CD14-positive monocyte (primary cell): ENCODE data around the gene PTPRE. TPM values are rescaled to one million over a fixed set of nuclear protein-coding genes. Genes with fewer than 3 reads are reported as not detected.

ENCODE experiments used
- DNase-seq, 3 donors: peaks; one replicate each; pipeline ENCODE4 v3.0.0-alpha.2; 2011 to 2022
- H2AFZ ChIP-seq: 2 replicates; pipeline ENCODE4 v1.6.0; 2012; ENCODE audit warnings: mild to moderate bottlenecking, low read depth, low read length, inconsistent platforms; ENCODE audit not compliant: insufficient read depth, poor library complexity, severe bottlenecking
- H3K27ac ChIP-seq, 2 donors: 1 replicate in 1 of 2; 2 replicates in 1 of 2; pipeline ENCODE4 v1.5.1; 2012 to 2013; ENCODE audit warnings: low read length in 2 of 2, control low read depth in 1 of 2, inconsistent platforms in 1 of 2, low read depth in 1 of 2, mild to moderate bottlenecking in 1 of 2
- H3K27me3 ChIP-seq, 2 donors: one replicate each; pipeline versions ENCODE4 v1.6.0 to v1.6.1; 2011 to 2013; ENCODE audit warnings: low read length in 2 of 2; ENCODE audit not compliant: control insufficient read depth in 2 of 2, insufficient read depth in 2 of 2
- H3K36me3 ChIP-seq, 2 donors: replicated peaks in 1 of 2; 1 replicate in 1 of 2; 2 replicates in 1 of 2; pipeline versions ENCODE4 v1.5.1 to v1.6.1; 2012 to 2013; ENCODE audit warnings: low read length in 2 of 2, control low read depth in 1 of 2, inconsistent platforms in 1 of 2, mild to moderate bottlenecking in 1 of 2; ENCODE audit not compliant: insufficient read depth in 2 of 2, control insufficient read depth in 1 of 2
- H3K4me1 ChIP-seq, 2 donors: 1 replicate in 1 of 2; 2 replicates in 1 of 2; pipeline versions ENCODE4 v1.5.1 to v1.6.1; 2012 to 2013; ENCODE audit warnings: low read length in 2 of 2, control low read depth in 1 of 2, inconsistent platforms in 1 of 2, mild to moderate bottlenecking in 1 of 2, moderate library complexity in 1 of 2; ENCODE audit not compliant: insufficient read depth in 2 of 2, control insufficient read depth in 1 of 2
- H3K4me2 ChIP-seq: replicated peaks from 2 replicates; pipeline ENCODE3; 2012; ENCODE audit warnings: low read length, moderate library complexity, mild to moderate bottlenecking; ENCODE audit not compliant: poor library complexity, severe bottlenecking; ENCODE audit errors: extremely low read depth
- H3K4me3 ChIP-seq, 3 experiments: fragments of 200-600 bp in 1 of 3; sonication (generic) in 1 of 3; replicated peaks in 1 of 3; 1 replicate in 2 of 3; 2 replicates in 1 of 3; pipeline ENCODE4 v1.5.1; 2011 to 2013; ENCODE audit warnings: low read length in 3 of 3, mild to moderate bottlenecking in 3 of 3, control low read depth in 2 of 3, low read depth in 2 of 3, inconsistent platforms in 1 of 3, moderate library complexity in 1 of 3
- H3K79me2 ChIP-seq: 2 replicates; pipeline ENCODE4 v1.6.0; 2012; ENCODE audit warnings: mild to moderate bottlenecking, control low read depth, inconsistent platforms, low read length, moderate library complexity; ENCODE audit not compliant: insufficient read depth
- H3K9ac ChIP-seq: 2 replicates; pipeline ENCODE4 v1.6.0; 2017; ENCODE audit warnings: low read length, mild to moderate bottlenecking; ENCODE audit not compliant: insufficient read depth, poor library complexity, severe bottlenecking
- H3K9me3 ChIP-seq, 2 donors: replicated peaks in 1 of 2; 1 replicate in 1 of 2; 2 replicates in 1 of 2; pipeline versions ENCODE4 v1.5.1 to v1.6.1; 2012 to 2013; ENCODE audit warnings: low read length in 2 of 2, control low read depth in 1 of 2; ENCODE audit not compliant: control insufficient read depth in 1 of 2, insufficient read depth in 1 of 2
- H4K20me1 ChIP-seq: 2 replicates; pipeline ENCODE4 v1.6.0; 2012; ENCODE audit warnings: mild to moderate bottlenecking, low read length, control low read depth, moderate library complexity; ENCODE audit not compliant: insufficient read depth
- H3K27ac Mint-ChIP-seq, 7 donors: one replicate each; pipeline ENCODE4 v1.8.0; 2020; ENCODE audit warnings: mild to moderate bottlenecking in 7 of 7, mixed read lengths in 7 of 7, moderate library complexity in 6 of 7, inconsistent platforms in 2 of 7
- H3K27me3 Mint-ChIP-seq, 3 donors: one replicate each; pipeline ENCODE4 v1.8.0; 2021 to 2022; ENCODE audit warnings: low read depth in 3 of 3, mild to moderate bottlenecking in 3 of 3, mixed read lengths in 3 of 3, moderate library complexity in 3 of 3, inconsistent platforms in 1 of 3
- H3K36me3 Mint-ChIP-seq, 2 donors: one replicate each; pipeline ENCODE4 v1.8.0; 2020; ENCODE audit warnings: mixed read lengths in 2 of 2, inconsistent platforms in 1 of 2, mild to moderate bottlenecking in 1 of 2
- H3K4me1 Mint-ChIP-seq: one replicate; pipeline ENCODE4 v1.8.0; 2020; ENCODE audit warnings: mild to moderate bottlenecking, mixed read lengths
- H3K4me3 Mint-ChIP-seq, 2 donors: one replicate each; pipeline ENCODE4 v1.8.0; 2020; ENCODE audit warnings: mild to moderate bottlenecking in 2 of 2, mixed read lengths in 2 of 2, moderate library complexity in 1 of 2
- H3K9me3 Mint-ChIP-seq, 7 donors: one replicate each; pipeline ENCODE4 v1.8.0; 2020 to 2022; ENCODE audit warnings: mixed read lengths in 7 of 7, mild to moderate bottlenecking in 6 of 7, moderate library complexity in 6 of 7, inconsistent platforms in 2 of 7
- WGBS: methylation state at CpG from one replicate; pipeline ENCODE4 v1.1.5; 2013; ENCODE audit warnings: missing lambda C conversion rate; ENCODE audit not compliant: insufficient coverage; 5-methylcytosine and 5-hydroxymethylcytosine counted together
- intact Hi-C, 2 donors: fragments of 100-400 bp; cut with micrococcal nuclease; formaldehyde crosslinking; loops; one replicate each; pipeline versions ENCODE4 v1.15.0 to v1.15.1; 2023
- polyA plus RNA-seq, 3 donors: library from polyadenylated mRNA; depleted of rRNA in 1 of 3; unstranded in 2 of 3; stranded (reverse) in 1 of 3; fragments of 300-500 nt in 2 of 3; fragments of >200 nt in 1 of 3; fragmentation: Illumina TruSeq in 2 of 3; gene quantifications; 1 replicate in 2 of 3; 2 replicates in 1 of 3; pipeline ENCODE4 v1.2.3, GENCODE V29; 2012 to 2021
- TF ChIP-seq, protein P1 (sequence below): fragments of 200-600 bp; IDR thresholded peaks from one replicate; pipeline ENCODE4 v1.8.0; 2022; ENCODE audit warnings: antibody characterized with exemption, mild to moderate bottlenecking

Gene PTPRE
- polyA plus RNA-seq, 3 donors: 95.2 to 271 (median 125) TPM

DNA sequence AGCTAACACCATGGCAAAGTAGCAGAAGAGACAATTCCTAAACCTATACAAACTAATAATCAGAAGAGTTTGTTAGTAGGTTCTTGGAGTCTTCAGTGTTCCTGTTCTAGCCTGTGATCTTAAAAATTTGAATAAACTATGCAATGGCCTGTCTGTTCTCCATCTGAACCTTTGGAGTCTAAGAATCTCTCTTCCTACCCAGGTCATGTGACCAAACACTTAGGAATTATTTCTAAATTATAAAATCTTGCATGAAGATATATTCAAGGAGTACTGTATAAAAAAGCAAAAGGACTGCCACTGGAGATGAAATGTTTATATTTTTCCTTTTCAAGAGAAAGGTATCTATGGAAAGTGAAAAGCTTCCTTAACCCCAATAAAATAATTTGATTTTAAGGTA, 216.9 kb downstream of the PTPRE start:
- Histone ChIP-seq H3K4me2 (no peak overlapping the region), H3K27me3 (no peaks in the 10 kb centered on the region), H4K20me1 (no peaks in the 10 kb centered on the region), H3K79me2 (peaks cover 74% of the 10 kb centered on the region), H2AFZ (no peak overlapping the region), H3K4me1 (peaks cover 46 to 50% of the 10 kb centered on the region in 2 donors), H3K9ac (no peak overlapping the region), H3K4me3 (no peak overlapping the region), H3K36me3 (peaks cover 0 to 9% of the 10 kb centered on the region in 2 donors), H3K27ac (peak overlapping the region in 1 of 2 donors; percentile 5), H3K9me3 (no peaks in the 10 kb centered on the region)
- intact Hi-C loops: loop anchor here (10.0 kb wide), 2 partner anchors 49 to 1341 kb away; partner anchors contain the start of gene MGMT (in 1 of the 2)
- H3K27ac Mint-ChIP-seq: peak overlapping the region in 3 of 7 donors; percentile 37 to 66 (median 53)
- TF ChIP-seq, protein P1, sequence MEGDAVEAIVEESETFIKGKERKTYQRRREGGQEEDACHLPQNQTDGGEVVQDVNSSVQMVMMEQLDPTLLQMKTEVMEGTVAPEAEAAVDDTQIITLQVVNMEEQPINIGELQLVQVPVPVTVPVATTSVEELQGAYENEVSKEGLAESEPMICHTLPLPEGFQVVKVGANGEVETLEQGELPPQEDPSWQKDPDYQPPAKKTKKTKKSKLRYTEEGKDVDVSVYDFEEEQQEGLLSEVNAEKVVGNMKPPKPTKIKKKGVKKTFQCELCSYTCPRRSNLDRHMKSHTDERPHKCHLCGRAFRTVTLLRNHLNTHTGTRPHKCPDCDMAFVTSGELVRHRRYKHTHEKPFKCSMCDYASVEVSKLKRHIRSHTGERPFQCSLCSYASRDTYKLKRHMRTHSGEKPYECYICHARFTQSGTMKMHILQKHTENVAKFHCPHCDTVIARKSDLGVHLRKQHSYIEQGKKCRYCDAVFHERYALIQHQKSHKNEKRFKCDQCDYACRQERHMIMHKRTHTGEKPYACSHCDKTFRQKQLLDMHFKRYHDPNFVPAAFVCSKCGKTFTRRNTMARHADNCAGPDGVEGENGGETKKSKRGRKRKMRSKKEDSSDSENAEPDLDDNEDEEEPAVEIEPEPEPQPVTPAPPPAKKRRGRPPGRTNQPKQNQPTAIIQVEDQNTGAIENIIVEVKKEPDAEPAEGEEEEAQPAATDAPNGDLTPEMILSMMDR: no peak
- H3K4me1 Mint-ChIP-seq: peaks cover 50% of the 10 kb centered on the region
- DNase-seq: no peak
- H3K9me3 Mint-ChIP-seq: no peaks in the 10 kb centered on the region
- no peak overlapping the region for H3K4me3 Mint-ChIP-seq
- H3K36me3 Mint-ChIP-seq: peaks cover 5 to 16% of the 10 kb centered on the region in 2 donors
- H3K27me3 Mint-ChIP-seq: peaks cover 0 to 3% (median 0%) of the 10 kb centered on the region in 3 donors

DNA sequence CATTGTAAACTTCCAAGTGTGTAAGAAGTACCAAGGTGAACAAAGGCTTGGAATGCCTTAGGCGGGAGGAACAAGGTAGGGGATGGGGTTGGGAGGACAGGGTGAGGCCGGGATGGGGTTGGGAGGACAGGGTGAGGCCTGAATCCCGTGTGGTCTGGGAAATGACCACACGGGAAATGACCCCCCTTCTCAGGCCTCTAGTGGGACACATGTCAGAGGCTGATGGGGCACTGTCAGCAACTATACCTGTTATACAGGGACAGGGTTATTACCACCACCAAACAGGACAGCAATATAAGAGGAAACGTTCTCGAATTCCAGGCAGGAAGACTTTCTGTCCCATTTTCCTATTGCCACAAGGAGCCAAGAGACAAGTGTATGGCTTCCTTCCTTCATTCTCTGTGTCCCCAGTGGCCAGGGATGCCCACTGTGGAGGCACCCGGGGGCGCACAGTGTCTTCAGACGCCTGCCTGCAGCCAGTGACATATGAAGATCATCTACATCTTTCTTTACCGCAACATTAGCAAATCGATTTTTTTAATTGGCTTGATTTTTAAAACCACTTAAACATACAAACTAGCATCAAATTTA, 218.0 kb downstream of the PTPRE start:
- Histone ChIP-seq H3K9me3 (no peaks in the 10 kb centered on the region), H4K20me1 (no peaks in the 10 kb centered on the region), H3K9ac (peak overlapping the region; percentile 53), H3K36me3 (no peaks in the 10 kb centered on the region), H3K79me2 (peaks cover 64% of the 10 kb centered on the region), H3K4me1 (peaks cover 46 to 50% of the 10 kb centered on the region in 2 donors), H3K27ac (no peak overlapping the region), H3K4me2 (peak overlapping the region; percentile 99), H3K27me3 (no peaks in the 10 kb centered on the region), H2AFZ (peak overlapping the region; percentile 68), H3K4me3 (peak overlapping the region in 2 of 3 experiments; percentile 55 to 89)
- Mint-ChIP-seq H3K4me3 (peak overlapping the region; percentile 97), H3K9me3 (no peaks in the 10 kb centered on the region), H3K27ac (peak overlapping the region in 1 of 7 donors; percentile 37), H3K4me1 (peaks cover 50% of the 10 kb centered on the region), H3K27me3 (peaks cover 0 to 3% (median 0%) of the 10 kb centered on the region in 3 donors), H3K36me3 (peaks cover 0 to 9% of the 10 kb centered on the region in 2 donors)
- DNase-seq: no peak
- TF ChIP-seq, protein P1: no peak
- intact Hi-C loops: loop anchor here (5.0 to 10.0 kb wide), 3 partner anchors 50 to 1340 kb away; partner anchors contain the start of gene MGMT (in 1 of the 2)
- WGBS: 49% methylated on average over 8 of the region's 11 CpGs
